Heart left ventricle (tissue), 16 donors: ENCODE data around the gene CES2. TPM values are rescaled to one million over a fixed set of nuclear protein-coding genes. Genes with fewer than 3 reads are reported as not detected.
"Not testable (repeated sequence)": the region's sequence is repeated elsewhere in the genome, so short reads cannot be mapped to it uniquely, and the experiment has no call there.

Experiments
- ATAC-seq, 4 donors: fragments of 200-7000 bp; cut with Tn5 transposase; one replicate each; pipeline ENCODE4 v1.9.1; 2020 to 2022; ENCODE audit warnings: moderate library complexity in 4 of 4, mild to moderate bottlenecking in 3 of 4, moderate number of reproducible peaks in 1 of 4
- DNase-seq, 5 donors: peaks; one replicate each; pipeline ENCODE4 v3.0.0-alpha.2; 2020
- H3K27ac ChIP-seq, 12 donors: fragments of 200-600 bp; sonication (generic) in 4 of 12; one replicate each; pipeline versions ENCODE4 v1.5.0 to v1.8.0; 2016 to 2022; ENCODE audit warnings: mild to moderate bottlenecking in 2 of 12
- H3K27me3 ChIP-seq, 9 donors: fragments of 200-600 bp; sonication (generic) in 2 of 9; one replicate each; pipeline versions ENCODE4 v1.5.1 to v1.8.0; 2016 to 2022; ENCODE audit warnings: mild to moderate bottlenecking in 3 of 9
- H3K36me3 ChIP-seq, 9 donors: fragments of 200-600 bp; sonication (generic) in 2 of 9; one replicate each; pipeline versions ENCODE4 v1.5.0 to v1.8.0; 2018 to 2022; ENCODE audit warnings: mild to moderate bottlenecking in 2 of 9
- H3K4me1 ChIP-seq, 12 donors: fragments of 200-600 bp; sonication (generic) in 4 of 12; one replicate each; pipeline versions ENCODE4 v1.5.0 to v1.8.0; 2016 to 2022; ENCODE audit warnings: mild to moderate bottlenecking in 3 of 12
- H3K4me3 ChIP-seq, 12 donors: fragments of 200-600 bp; sonication (generic) in 4 of 12; one replicate each; pipeline versions ENCODE4 v1.5.0 to v1.8.0; 2017 to 2022; ENCODE audit warnings: mild to moderate bottlenecking in 9 of 12, moderate library complexity in 4 of 12
- H3K9me3 ChIP-seq, 12 donors: fragments of 200-600 bp; sonication (generic) in 4 of 12; one replicate each; pipeline versions ENCODE4 v1.5.0 to v1.8.0; 2016 to 2022; ENCODE audit warnings: mild to moderate bottlenecking in 1 of 12
- POLR2A ChIP-seq, 2 donors: fragments of 450-650 bp; IDR thresholded peaks; one replicate each; pipeline ENCODE4 v1.6.1; 2017; ENCODE audit warnings: antibody characterized with exemption in 2 of 2, mild to moderate bottlenecking in 2 of 2, moderate library complexity in 2 of 2
- WGBS, 4 donors: extraction: QIAGEN DNeasy Blood & Tissue Kit in 2 of 4; methylation state at CpG; one replicate each; pipeline versions ENCODE4 v1.1.5 to v1.1.7; 2013 to 2018; 5-methylcytosine and 5-hydroxymethylcytosine counted together
- intact Hi-C, 10 donors: fragments of 100-400 bp; cut with DNase I; formaldehyde crosslinking; loops; one replicate each; pipeline versions ENCODE4 v1.11.1 to v1.14.2; 2022
- polyA plus RNA-seq, 2 donors: library from polyadenylated mRNA; stranded (reverse); fragments of 200-250 nt; gene quantifications; one replicate each; pipeline ENCODE4 v1.2.3, GENCODE V29; 2013
- total RNA-seq, 9 donors: library from RNA; depleted of rRNA in 2 of 9; stranded (reverse); fragments of >200 nt in 2 of 9; fragmentation: NEBNext Ultra II Directional in 3 of 9; extraction: Animal tissue kit (Norgen Biotek cat#: 25700) in 3 of 9; gene quantifications; one replicate each; pipeline versions ENCODE4 v1.1.0 to v1.2.4, GENCODE V29; 2016 to 2023
- TF ChIP-seq, protein P1 (sequence below), 12 donors: fragments of 200-600 bp; sonication (generic) in 4 of 12; IDR thresholded peaks; one replicate each; pipeline versions ENCODE4 v1.5.0 to v1.8.0; 2018 to 2022; ENCODE audit warnings: antibody characterized with exemption in 12 of 12, mild to moderate bottlenecking in 5 of 12
- donor health status: ischemic (EF 13 %, LVEDD 7.1; RV severe dilation, severe dysfunction).
- donor health status: healthy with polysubstance abuse.
- donor health status: DM: no; HTN: yes; CAD: no.
- donor health status: DM: no; HTN: no; CAD: no.
- donor health status: ischemic (EF 25% LVEDD 6.9; RV normal size, moderate dysfunction).
- donor health status: ischemic (EF 25% LVEDD 5.7; RV mildly dilated, moderate dysfunction).
- donor health status: healthy.
- donor health status: DM: yes; HTN: yes; CAD: no.
- donor health status: ischemic (EF 35%, LVEDD 5.7; RV mildly dilated, moderate dysfunction).
- donor health status: nonischemic (EF 11% LVEDD 7.7; RV severe dilation, severe dysfunction).
- donor health status: DM: yes; HTN: yes; CAD: no.
- donor health status: PGD.
- donor health status: ischemic (EF 29% LVEDD 5.4; RV normal size, mild dysfunction).
- donor health status: nonischemic (EF 23%, LVEDD 6.1; RV moderate dilation, normal function).

Gene CES2
- total and polyA plus RNA-seq, 11 donors: 40.9 to 157 (median 78.8) TPM

DNA sequence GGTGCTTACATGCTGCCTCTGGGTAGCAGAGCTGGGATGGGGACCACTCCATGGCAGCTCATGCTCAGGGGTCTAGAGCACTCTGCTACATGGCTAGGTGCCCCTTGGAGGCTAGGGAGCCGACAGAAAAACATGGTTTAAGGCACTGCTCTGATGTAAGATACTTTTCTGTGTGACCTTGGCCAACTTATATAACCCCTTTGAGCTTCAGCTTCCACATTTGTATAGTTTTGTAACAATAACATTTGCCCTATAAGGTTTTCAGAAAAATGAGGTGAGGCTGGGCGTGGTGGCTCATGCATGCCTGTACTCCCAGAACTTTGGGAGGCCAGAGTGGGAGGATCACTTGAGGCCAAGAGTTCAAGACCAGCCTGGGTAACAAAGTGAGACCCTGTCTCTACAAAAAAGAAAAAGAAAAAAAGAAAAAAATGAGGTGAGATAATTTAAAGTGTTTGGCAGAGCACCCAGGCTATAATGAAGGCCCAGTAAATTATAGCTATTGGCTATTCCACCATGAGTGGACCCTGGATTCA, 56.3 kb downstream of the CES2 start:
- intact Hi-C loops: no loop called here
- H3K36me3 ChIP-seq: no peaks in the 10 kb centered on the region
- no peak overlapping the region for H3K27ac ChIP-seq
- TF ChIP-seq POLR2A (IDR thresholded peaks at IDR 0.05): no peak
- TF ChIP-seq, protein P1, sequence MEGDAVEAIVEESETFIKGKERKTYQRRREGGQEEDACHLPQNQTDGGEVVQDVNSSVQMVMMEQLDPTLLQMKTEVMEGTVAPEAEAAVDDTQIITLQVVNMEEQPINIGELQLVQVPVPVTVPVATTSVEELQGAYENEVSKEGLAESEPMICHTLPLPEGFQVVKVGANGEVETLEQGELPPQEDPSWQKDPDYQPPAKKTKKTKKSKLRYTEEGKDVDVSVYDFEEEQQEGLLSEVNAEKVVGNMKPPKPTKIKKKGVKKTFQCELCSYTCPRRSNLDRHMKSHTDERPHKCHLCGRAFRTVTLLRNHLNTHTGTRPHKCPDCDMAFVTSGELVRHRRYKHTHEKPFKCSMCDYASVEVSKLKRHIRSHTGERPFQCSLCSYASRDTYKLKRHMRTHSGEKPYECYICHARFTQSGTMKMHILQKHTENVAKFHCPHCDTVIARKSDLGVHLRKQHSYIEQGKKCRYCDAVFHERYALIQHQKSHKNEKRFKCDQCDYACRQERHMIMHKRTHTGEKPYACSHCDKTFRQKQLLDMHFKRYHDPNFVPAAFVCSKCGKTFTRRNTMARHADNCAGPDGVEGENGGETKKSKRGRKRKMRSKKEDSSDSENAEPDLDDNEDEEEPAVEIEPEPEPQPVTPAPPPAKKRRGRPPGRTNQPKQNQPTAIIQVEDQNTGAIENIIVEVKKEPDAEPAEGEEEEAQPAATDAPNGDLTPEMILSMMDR (IDR thresholded peaks at IDR 0.05): no peak
- H3K4me1 ChIP-seq: peaks cover 0 to 9% (median 1%) of the 10 kb centered on the region in 12 donors
- DNase-seq (no peak), ATAC-seq (no peak)
- no peak overlapping the region for H3K4me3 ChIP-seq
- no peaks in the 10 kb centered on the region for H3K9me3 ChIP-seq
- no peaks in the 10 kb centered on the region for H3K27me3 ChIP-seq
- WGBS, 4 donors: 87 to 92% (median 90%) methylated on average over 2 of the region's 2 CpGs

GRCh38 chr16:66993558-66993957, 58.2 kb downstream of the CES2 start:
- intact Hi-C loops, H3K27me3 ChIP-seq, H3K36me3 ChIP-seq, ATAC-seq, H3K4me3 ChIP-seq, H3K9me3 ChIP-seq, DNase-seq, H3K27ac ChIP-seq: not testable (repeated sequence)
- H3K4me1 ChIP-seq: peaks cover 0 to 19% (median 4%) of the 10 kb centered on the region in 12 donors
- 94 to 96% (median 95%) methylated on average over 12 of the region's 12 CpGs for WGBS, 4 donors

Other genes with a start within 250 kb of the CES2 start
- 10 to 100 TPM in 7 of 9 donors, 1 to 10 TPM in 2; 8.1 to 22.5 (median 12.2) TPM for gene CMTM4, start 238.8 kb upstream of the CES2 start, total RNA-seq
- 10 to 100 TPM in 1 of 2 donors, 1 to 10 TPM in 1; 4.5 to 13.8 TPM for gene CMTM4, start 238.8 kb upstream of the CES2 start, polyA plus RNA-seq
- 100 to 1,000 TPM in 3 of 9 donors, 10 to 100 TPM in 6; 58.3 to 117 (median 88.6) TPM for gene DYNC1LI2, start 183.9 kb upstream of the CES2 start, total RNA-seq
- gene DYNC1LI2, start 183.9 kb upstream of the CES2 start, polyA plus RNA-seq: 10 to 100 TPM; 38.3 to 53.2 TPM
- not detected for gene TERB1, start 133.9 kb upstream of the CES2 start, total RNA-seq
- not detected for gene TERB1, start 133.9 kb upstream of the CES2 start, polyA plus RNA-seq
- gene NAE1, start 104.5 kb upstream of the CES2 start, total RNA-seq: 10 to 100 TPM; 25.6 to 39.3 (median 29.6) TPM
- 10 to 100 TPM; 17.7 to 34.3 TPM for gene NAE1, start 104.5 kb upstream of the CES2 start, polyA plus RNA-seq
- gene CA7, start 91.1 kb upstream of the CES2 start, total RNA-seq: not detected
- not detected for gene CA7, start 91.1 kb upstream of the CES2 start, polyA plus RNA-seq
- 1 to 10 TPM; 2.1 to 7.5 (median 3.9) TPM for gene PDP2, start 55.0 kb upstream of the CES2 start, total RNA-seq
- gene PDP2, start 55.0 kb upstream of the CES2 start, polyA plus RNA-seq: 1 to 10 TPM; 1.1 to 3.2 TPM
- under 1 TPM in 4 of 9 donors, not detected in 5; 0.13 to 0.44 (median 0.17) TPM for gene CDH16, start 16.6 kb upstream of the CES2 start, total RNA-seq
- gene CDH16, start 16.6 kb upstream of the CES2 start, polyA plus RNA-seq: 1 to 10 TPM in 1 of 2 donors, under 1 TPM in 1; 0.08 to 1.6 TPM
- gene RRAD, start 10.0 kb upstream of the CES2 start, total RNA-seq: 100 to 1,000 TPM in 7 of 9 donors, 10 to 100 TPM in 2; 57.5 to 298 (median 143) TPM
- 100 to 1,000 TPM; 152 to 277 TPM for gene RRAD, start 10.0 kb upstream of the CES2 start, polyA plus RNA-seq
- 100 to 1,000 TPM; 103 to 188 (median 110) TPM for gene CIAO2B, start 1.1 kb upstream of the CES2 start, total RNA-seq
- 100 to 1,000 TPM; 265 to 669 TPM for gene CIAO2B, start 1.1 kb upstream of the CES2 start, polyA plus RNA-seq
- 1 to 10 TPM in 3 of 9 donors, under 1 TPM in 6; 0.51 to 1.7 (median 0.88) TPM for gene CES3, start 25.8 kb downstream of the CES2 start, total RNA-seq
- 1 to 10 TPM in 1 of 2 donors, under 1 TPM in 1; 0.08 to 1.1 TPM for gene CES3, start 25.8 kb downstream of the CES2 start, polyA plus RNA-seq
- gene CES4A, start 53.1 kb downstream of the CES2 start, total RNA-seq: 10 to 100 TPM in 2 of 9 donors, 1 to 10 TPM in 7; 3.5 to 26.8 (median 7.1) TPM
- gene CES4A, start 53.1 kb downstream of the CES2 start, polyA plus RNA-seq: 10 to 100 TPM in 1 of 2 donors, 1 to 10 TPM in 1; 8.1 to 16.6 TPM
- gene CBFB, start 93.6 kb downstream of the CES2 start, total RNA-seq: 10 to 100 TPM; 16.4 to 53.6 (median 28.1) TPM
- 10 to 100 TPM; 11.3 to 41.0 TPM for gene CBFB, start 93.6 kb downstream of the CES2 start, polyA plus RNA-seq
- gene PHAF1, start 174.4 kb downstream of the CES2 start, total RNA-seq: 10 to 100 TPM in 5 of 9 donors, 1 to 10 TPM in 4; 8.4 to 17.8 (median 11.6) TPM
- 10 to 100 TPM in 1 of 2 donors, 1 to 10 TPM in 1; 5.6 to 11.6 TPM for gene PHAF1, start 174.4 kb downstream of the CES2 start, polyA plus RNA-seq
- gene B3GNT9, start 215.5 kb downstream of the CES2 start, total RNA-seq: 10 to 100 TPM in 5 of 9 donors, 1 to 10 TPM in 4; 8.6 to 17.5 (median 11.9) TPM
- 10 to 100 TPM in 1 of 2 donors, 1 to 10 TPM in 1; 6.4 to 16.9 TPM for gene B3GNT9, start 215.5 kb downstream of the CES2 start, polyA plus RNA-seq
- gene TRADD, start 224.4 kb downstream of the CES2 start, total RNA-seq: 10 to 100 TPM in 4 of 9 donors, 1 to 10 TPM in 5; 4.7 to 14.3 (median 8.4) TPM
- gene TRADD, start 224.4 kb downstream of the CES2 start, polyA plus RNA-seq: 10 to 100 TPM in 1 of 2 donors, 1 to 10 TPM in 1; 6.8 to 16.2 TPM
- 10 to 100 TPM in 1 of 9 donors, 1 to 10 TPM in 8; 5.0 to 13.4 (median 7.2) TPM for gene FBXL8, start 224.4 kb downstream of the CES2 start, total RNA-seq
- gene FBXL8, start 224.4 kb downstream of the CES2 start, polyA plus RNA-seq: 1 to 10 TPM; 5.4 to 9.2 TPM
- 10 to 100 TPM; 11.6 to 62.4 (median 35.4) TPM for gene HSF4, start 229.2 kb downstream of the CES2 start, total RNA-seq
- gene HSF4, start 229.2 kb downstream of the CES2 start, polyA plus RNA-seq: 10 to 100 TPM in 1 of 2 donors, 1 to 10 TPM in 1; 5.9 to 62.5 TPM
- 100 to 1,000 TPM in 1 of 9 donors, 10 to 100 TPM in 8; 64.9 to 119 (median 77.4) TPM for gene NOL3, start 235.0 kb downstream of the CES2 start, total RNA-seq
- gene NOL3, start 235.0 kb downstream of the CES2 start, polyA plus RNA-seq: 100 to 1,000 TPM; 112 to 121 TPM
- 10 to 100 TPM in 5 of 9 donors, 1 to 10 TPM in 4; 4.1 to 21.6 (median 11.1) TPM for gene MATCAP1, start 248.4 kb downstream of the CES2 start, total RNA-seq
- 10 to 100 TPM; 10.2 to 15.5 TPM for gene MATCAP1, start 248.4 kb downstream of the CES2 start, polyA plus RNA-seq